ENCODE measurements around the gene KIF11. TPM values are rescaled to one million over a fixed set of nuclear protein-coding genes. Genes with fewer than 3 reads are reported as not detected.
A peak's percentile ranks its signal among the peaks of the same experiment; 100 is the strongest.

The KIF11 gene
- total RNA-seq, 2 experiments from 2014 or later = 43.8 to 44.4 TPM

GRCh38 chr10:92699518-92700381, 106.8 kb downstream of the KIF11 start:
- ChIA-PET CTCF (no interaction called here), POLR2A (interaction anchor here (0.6 kb wide), 1 partner anchor 1277 kb away, joined by 3 read pairs; no protein-coding TSS in a partner anchor)
- intact Hi-C loops (cut with micrococcal nuclease) = loop anchor here (10.0 kb wide), 1 partner anchor 375 kb away; the partner anchor contains the start of gene CYP26A1
- DNase-seq (peak; percentile 56), ATAC-seq (peak; percentile 68)
- H3K27ac Mint-ChIP-seq = no peak overlapping the region
- H3K27me3 Mint-ChIP-seq = peaks cover 64% of the 10 kb centered on the region
- H3K4me3 Mint-ChIP-seq = peak overlapping the region; percentile 76
- TF ChIP-seq, protein P1, sequence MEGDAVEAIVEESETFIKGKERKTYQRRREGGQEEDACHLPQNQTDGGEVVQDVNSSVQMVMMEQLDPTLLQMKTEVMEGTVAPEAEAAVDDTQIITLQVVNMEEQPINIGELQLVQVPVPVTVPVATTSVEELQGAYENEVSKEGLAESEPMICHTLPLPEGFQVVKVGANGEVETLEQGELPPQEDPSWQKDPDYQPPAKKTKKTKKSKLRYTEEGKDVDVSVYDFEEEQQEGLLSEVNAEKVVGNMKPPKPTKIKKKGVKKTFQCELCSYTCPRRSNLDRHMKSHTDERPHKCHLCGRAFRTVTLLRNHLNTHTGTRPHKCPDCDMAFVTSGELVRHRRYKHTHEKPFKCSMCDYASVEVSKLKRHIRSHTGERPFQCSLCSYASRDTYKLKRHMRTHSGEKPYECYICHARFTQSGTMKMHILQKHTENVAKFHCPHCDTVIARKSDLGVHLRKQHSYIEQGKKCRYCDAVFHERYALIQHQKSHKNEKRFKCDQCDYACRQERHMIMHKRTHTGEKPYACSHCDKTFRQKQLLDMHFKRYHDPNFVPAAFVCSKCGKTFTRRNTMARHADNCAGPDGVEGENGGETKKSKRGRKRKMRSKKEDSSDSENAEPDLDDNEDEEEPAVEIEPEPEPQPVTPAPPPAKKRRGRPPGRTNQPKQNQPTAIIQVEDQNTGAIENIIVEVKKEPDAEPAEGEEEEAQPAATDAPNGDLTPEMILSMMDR (IDR thresholded peaks at IDR 0.05) = no peak
- H3K4me1 Mint-ChIP-seq (ENCODE audit: low read depth) = peaks cover 17% of the 10 kb centered on the region
- no peaks in the 10 kb centered on the region for H3K36me3 Mint-ChIP-seq (ENCODE audit: low read depth)
- H3K9me3 Mint-ChIP-seq = no peaks in the 10 kb centered on the region

DNA sequence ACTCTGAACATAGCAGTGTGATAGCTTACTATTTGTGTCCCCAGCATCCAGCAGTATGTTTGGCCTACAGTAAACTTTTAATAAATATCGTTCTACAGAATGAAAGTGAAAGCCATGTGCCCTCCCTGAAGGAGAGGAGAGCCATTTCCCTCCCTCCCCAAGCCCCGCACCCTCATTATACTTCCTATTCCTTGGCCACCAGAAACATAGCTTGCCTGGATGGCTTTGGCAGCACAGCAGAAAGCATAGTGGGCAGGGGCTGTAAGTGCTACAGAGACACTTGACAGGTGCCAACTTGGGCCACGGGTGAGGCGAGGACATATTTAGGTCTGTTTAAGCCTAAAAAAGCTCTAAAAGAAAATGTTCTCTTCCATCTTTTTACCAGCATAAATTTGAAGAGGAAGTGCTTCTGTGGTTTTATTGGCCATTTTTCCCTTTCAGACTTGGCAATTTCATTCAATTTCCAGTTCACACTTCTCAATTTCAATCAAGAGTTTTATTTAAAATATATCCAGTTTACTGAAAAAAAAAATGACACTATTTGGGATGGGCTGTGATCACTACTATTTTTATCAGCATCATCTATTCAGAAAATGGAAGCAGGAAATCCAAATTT, 109.5 kb downstream of the KIF11 start:
- Mint-ChIP-seq H3K27me3 (peaks cover 59% of the 10 kb centered on the region), H3K27ac (no peak overlapping the region), H3K4me3 (no peak overlapping the region), H3K4me1 (ENCODE audit: low read depth) (peaks cover 17% of the 10 kb centered on the region), H3K9me3 (no peaks in the 10 kb centered on the region), H3K36me3 (ENCODE audit: low read depth) (no peaks in the 10 kb centered on the region)
- ChIA-PET CTCF (interaction anchor here (0.7 to 1.3 kb wide), 2 partner anchors 9 to 141 kb away, joined by 3 read pairs; no protein-coding TSS in a partner anchor), POLR2A (no interaction called here)
- no peak for ATAC-seq
- intact Hi-C loops (cut with micrococcal nuclease) = no loop called here
- TF ChIP-seq, protein P1 (IDR thresholded peaks at IDR 0.05) = no peak
- DNase-seq = no peak

Other genes with a start within 250 kb of the KIF11 start
- 10 to 100 TPM; 30.1 to 33.2 TPM for gene IDE, start 19.0 kb upstream of the KIF11 start, total RNA-seq
- gene HHEX, start 96.8 kb downstream of the KIF11 start, total RNA-seq = under 1 TPM; 0.34 to 0.58 TPM